ENCODE data around the gene KIAA0319L.

The KIAA0319L gene

GRCh38 chr1:35430762-35431161 lies 126.4 kb downstream of the KIAA0319L start:
- H3K27ac ChIP-seq = no peak overlapping the region
- TF ChIP-seq CTCF (conservative IDR thresholded peaks at IDR 0.05; ENCODE audit: low read depth) = no peak
- ChIA-PET POLR2A (ENCODE audit: low non-redundant PET) (no interaction called here), CTCF (no interaction called here)
- DNase-seq (ENCODE audit: low spot score) = no peak

- no peak for DNase-seq (ENCODE audit: low spot score)
- TF ChIP-seq CTCF (conservative IDR thresholded peaks at IDR 0.05; ENCODE audit: low read depth) = no peak
- ChIA-PET POLR2A (ENCODE audit: low non-redundant PET) (no interaction called here), CTCF (no interaction called here)
- H3K27ac ChIP-seq = no peak overlapping the region
These were observed 128.8 kb downstream of the KIAA0319L start for GRCh38 chr1:35428360-35428759.

- no peak for DNase-seq (ENCODE audit: low spot score)
- POLR2A ChIA-PET (ENCODE audit: low non-redundant PET) = no interaction called here
- CTCF ChIA-PET = no interaction called here
- H3K27ac ChIP-seq = no peak overlapping the region
- TF ChIP-seq CTCF (conservative IDR thresholded peaks at IDR 0.05; ENCODE audit: low read depth) = no peak
These were observed 131.1 kb downstream of the KIAA0319L start for GRCh38 chr1:35426097-35426586.

GRCh38 chr1:35408925-35409324 lies 148.3 kb downstream of the KIAA0319L start:
- CTCF ChIA-PET = no interaction called here

GRCh38 chr1:35407743-35408142 lies 149.5 kb downstream of the KIAA0319L start:
- no peak for DNase-seq (ENCODE audit: low spot score)
- no peak overlapping the region for H3K27ac ChIP-seq
- TF ChIP-seq CTCF (conservative IDR thresholded peaks at IDR 0.05; ENCODE audit: low read depth) = no peak
- POLR2A ChIA-PET (ENCODE audit: low non-redundant PET) = interaction anchor here (0.6 kb wide), 1 partner anchor 153 kb away, joined by 3 read pairs; no protein-coding TSS in a partner anchor
- CTCF ChIA-PET = interaction anchor here (0.6 to 0.7 kb wide), 3 partner anchors 12 to 308 kb away, joined by 3 to 4 read pairs (median 3); no protein-coding TSS in a partner anchor

More at GRCh38 chr1:35408925-35409324, 148.3 kb downstream of the KIAA0319L start:
- POLR2A ChIA-PET (ENCODE audit: low non-redundant PET) = no interaction called here
- no peak for DNase-seq (ENCODE audit: low spot score)
- TF ChIP-seq CTCF (conservative IDR thresholded peaks at IDR 0.05; ENCODE audit: low read depth) = no peak
- no peak overlapping the region for H3K27ac ChIP-seq

GRCh38 chr1:35406103-35406502 lies 151.1 kb downstream of the KIAA0319L start:
- ChIA-PET CTCF (interaction anchor here (0.8 kb wide), 1 partner anchor 46 kb away, joined by 3 read pairs; no protein-coding TSS in a partner anchor), POLR2A (ENCODE audit: low non-redundant PET) (no interaction called here)
- no peak for DNase-seq (ENCODE audit: low spot score)
- no peak for TF ChIP-seq CTCF (conservative IDR thresholded peaks at IDR 0.05; ENCODE audit: low read depth)
- H3K27ac ChIP-seq = no peak overlapping the region

Data from RWPE1 (cell line).